CD4-positive, alpha-beta T cell treated with Interleukin-21 for 1 hour (primary cell): ENCODE results near the gene SFT2D3.

Experiments
- DNase-seq: peaks from one replicate; pipeline ENCODE4 v3.0.0-alpha.2; 2020

SFT2D3 gene

DNA sequence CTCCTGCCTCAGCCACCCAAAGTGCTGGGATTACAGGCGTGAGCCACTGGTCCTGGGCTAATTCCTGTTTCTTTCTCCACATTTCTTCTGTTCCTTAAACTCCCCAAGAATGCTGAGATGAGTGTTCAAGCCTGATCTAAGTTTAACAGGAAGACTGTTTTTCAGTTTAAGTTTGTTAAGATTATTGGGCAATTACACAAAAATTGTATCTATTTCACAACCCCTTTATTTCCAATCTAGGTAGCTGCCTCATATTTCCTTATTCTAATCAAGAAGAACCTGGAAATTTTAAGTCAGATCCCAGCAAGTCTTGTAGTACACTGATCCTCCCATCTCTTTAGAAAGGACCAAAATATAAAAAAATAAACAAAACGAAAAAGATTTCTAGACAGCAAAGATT, 11.7 kb downstream of the SFT2D3 start:
- no peak for DNase-seq

DNA sequence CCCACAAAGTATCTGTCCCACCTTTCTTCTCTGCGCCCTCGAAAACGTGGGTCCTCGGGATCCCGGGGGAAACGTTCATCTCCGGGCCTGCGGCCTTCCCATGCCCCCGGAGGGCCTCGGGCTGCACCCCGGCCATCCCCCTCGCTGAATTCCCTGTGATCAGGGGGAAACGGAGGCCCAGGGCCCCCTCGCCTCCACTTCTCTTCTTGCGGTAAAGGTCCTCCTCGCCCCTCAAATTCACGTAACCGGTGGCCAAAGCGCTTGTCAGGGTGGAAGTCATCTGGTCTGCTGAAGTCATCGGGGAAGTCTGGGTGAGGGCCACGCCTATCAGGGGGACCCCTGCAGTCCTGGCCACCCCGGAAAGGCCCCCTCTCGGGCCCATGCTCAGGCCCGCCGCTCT, 12.3 kb downstream of the SFT2D3 start:
- no peak for DNase-seq

- DNase-seq = no peak
Observed at GRCh38 chr2:127715778-127716449, 14.6 kb downstream of the SFT2D3 start.

GRCh38 chr2:127718271-127718670, 17.0 kb downstream of the SFT2D3 start:
- no peak for DNase-seq

DNA sequence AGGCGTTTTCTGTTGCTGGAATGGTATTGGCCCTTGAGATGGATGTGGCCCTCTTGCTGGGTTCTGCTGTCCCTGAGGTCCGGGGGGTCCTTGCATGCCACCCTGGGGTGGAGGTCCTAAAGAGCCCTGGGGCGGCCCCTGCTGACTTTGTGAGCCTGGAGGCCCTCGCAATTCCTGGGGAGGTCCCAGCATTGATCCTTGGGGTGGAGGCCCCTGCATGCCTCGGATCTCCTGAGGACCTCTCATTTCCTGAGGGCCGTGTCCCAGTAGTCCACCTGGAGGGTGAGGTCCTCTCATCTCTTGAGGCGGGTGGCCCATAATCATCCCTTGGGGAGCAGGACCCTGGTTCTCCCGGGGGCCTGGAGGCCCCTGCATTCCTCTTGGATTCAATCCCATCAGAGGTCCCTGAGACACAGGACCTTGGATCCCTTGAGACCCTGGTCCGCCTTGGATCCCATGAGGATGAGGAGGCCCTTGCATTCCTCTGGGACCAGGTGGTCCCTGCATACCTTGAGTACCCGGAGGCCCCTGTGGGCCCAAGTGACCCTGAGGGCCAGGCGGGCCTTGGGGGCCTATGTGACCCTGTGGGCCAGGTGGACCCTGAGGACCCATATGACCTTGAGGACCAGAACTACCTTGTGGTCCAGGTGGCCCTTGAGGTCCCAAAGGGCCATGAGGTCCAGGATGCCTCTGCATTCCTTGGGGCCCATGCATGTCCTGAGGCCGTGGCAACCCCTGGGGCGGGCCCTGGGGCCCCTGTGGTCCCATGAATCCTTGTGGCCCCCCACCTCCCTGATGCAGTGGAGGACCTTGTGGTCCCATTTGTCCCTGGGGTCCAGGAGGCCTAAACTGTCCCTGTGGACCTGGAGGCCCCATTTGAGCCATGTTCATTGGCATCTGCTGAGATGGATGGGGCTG, 18.3 kb downstream of the SFT2D3 start:
- DNase-seq = no peak

GRCh38 chr2:127721311-127721977, 20.1 kb downstream of the SFT2D3 start:
- no peak for DNase-seq

DNA sequence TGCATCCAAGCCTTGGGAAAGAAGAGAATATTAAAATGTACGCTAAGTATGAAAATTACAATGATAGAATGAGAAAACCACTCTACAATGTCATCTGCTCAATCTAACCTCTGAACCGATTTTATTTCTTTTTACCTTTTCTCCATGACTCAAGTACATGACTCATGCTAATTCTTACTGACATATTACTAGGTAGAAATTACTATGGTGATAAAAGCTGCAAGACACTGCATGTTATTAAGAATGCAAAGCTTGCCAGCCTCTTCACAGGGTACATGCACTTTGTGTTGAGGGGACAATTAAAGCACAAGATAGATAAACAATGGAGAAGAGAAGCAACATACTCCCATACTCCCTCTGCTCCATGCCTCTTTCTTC, 20.7 kb downstream of the SFT2D3 start:
- DNase-seq = no peak

DNA sequence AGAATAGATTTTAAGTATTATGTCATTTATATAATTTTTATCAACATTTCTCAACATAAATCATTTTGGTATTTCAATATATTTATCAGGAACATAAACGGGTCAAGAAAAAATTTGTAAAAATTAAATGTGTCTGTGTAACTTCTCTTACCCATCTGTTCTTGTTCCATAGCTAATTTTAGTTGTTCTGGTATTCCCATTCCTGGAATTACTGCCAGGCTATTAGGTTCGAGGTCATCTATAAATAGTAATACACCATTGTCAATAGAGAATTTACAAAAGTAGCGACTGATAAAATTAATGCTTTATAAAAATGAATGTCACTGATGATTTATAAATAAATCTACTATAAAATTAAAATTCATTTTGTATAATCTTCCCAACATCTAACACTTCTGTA, 21.5 kb downstream of the SFT2D3 start:
- no peak for DNase-seq

DNA sequence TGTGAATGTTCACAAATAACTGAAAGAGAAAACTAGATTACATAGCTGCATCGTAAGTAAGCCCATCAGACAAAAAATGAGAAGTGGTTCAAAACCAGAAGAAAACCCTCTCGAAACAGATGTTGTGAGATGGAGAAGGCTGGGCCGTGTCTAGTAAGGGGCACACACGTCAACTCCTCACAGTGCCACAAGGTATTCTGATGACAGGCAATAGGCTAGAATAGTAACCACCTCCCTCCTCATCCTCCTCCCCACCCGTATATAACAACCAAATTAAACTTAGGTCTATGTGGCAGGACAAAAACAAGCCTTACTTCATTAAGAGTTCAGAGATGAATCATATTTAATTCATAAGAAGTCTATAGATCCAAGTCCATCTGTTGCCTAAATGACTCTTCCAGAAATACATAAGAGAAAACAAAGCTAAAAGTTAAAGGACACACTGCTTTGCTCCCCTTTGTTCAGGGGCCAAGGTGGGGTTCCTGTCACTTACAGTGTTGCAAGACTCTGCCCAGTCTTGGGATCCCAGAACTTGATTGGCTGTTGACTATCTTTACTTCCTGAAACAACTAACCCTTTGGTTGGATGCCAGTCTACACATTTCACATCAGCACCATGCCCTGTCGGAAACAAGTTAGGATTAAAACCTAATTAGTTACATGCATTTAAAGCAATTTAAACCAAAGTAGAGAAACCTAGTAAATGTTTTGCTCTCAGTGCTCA, 25.0 kb downstream of the SFT2D3 start:
- no peak for DNase-seq

DNA sequence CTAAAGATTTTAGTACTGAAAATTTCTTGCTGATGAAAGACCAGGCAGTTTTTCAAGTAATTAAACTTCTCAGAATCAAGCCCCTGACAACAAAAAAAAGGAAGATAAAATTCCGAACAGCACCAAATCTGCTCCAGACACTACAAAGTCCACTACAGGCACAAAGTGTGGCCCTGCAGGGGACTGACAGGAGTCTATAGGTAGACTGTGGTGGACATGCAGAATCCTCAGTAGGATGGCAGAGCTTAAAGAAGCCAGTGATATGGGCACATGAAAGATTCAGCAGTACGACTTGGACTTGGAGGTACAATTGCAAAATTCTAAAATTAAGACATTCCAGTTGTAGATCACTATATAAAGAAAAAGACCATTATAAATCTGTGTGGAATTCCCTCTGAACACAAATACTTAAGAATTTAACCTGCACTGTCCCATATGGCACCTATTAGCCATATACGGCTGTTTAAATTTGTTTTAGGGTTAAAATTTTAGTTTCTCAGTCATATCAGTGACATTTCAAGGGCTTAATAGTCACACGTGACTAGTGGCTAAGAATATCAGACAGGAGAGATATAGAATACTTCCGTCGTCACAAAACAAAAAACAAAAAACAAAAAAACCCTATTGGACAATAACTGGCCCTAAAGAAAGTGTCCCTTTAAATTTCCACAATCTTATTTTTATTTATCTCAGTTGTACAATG, 32.0 kb downstream of the SFT2D3 start:
- no peak for DNase-seq

DNA sequence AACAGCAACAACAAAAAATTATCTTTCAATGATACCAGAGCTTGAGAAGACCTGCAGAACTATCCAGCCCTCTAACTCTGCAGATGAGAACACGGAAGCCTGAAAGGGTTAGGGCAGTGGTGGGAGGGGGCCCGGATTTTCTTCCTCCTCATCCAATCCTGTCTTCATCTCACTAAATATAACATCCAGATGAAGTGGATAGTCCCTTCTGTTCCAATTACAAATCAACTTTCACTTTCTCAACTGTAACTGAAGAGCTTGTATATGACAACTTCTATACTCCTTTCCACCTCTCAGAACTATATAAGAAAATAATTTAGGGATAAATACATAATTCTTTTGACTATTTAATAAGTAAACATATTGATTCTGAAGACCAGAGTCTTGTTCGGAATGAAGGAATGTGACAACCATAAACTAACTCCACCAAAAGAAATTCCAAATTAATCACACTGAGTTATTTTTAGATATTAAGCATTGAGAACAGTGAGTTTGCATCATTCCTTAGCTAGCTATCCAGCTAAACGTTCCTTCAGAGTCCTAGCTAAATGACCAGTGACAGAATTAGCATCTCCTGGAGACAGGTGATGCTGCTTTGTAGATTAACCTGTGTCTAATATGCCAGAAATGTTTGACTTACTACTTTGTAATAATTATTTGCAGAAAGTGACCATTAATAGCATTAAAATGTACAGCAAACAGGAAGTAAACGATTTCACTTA, 32.7 kb downstream of the SFT2D3 start:
- DNase-seq = no peak

- DNase-seq = no peak
Observed at GRCh38 chr2:127735044-127735443, 33.7 kb downstream of the SFT2D3 start.

DNA sequence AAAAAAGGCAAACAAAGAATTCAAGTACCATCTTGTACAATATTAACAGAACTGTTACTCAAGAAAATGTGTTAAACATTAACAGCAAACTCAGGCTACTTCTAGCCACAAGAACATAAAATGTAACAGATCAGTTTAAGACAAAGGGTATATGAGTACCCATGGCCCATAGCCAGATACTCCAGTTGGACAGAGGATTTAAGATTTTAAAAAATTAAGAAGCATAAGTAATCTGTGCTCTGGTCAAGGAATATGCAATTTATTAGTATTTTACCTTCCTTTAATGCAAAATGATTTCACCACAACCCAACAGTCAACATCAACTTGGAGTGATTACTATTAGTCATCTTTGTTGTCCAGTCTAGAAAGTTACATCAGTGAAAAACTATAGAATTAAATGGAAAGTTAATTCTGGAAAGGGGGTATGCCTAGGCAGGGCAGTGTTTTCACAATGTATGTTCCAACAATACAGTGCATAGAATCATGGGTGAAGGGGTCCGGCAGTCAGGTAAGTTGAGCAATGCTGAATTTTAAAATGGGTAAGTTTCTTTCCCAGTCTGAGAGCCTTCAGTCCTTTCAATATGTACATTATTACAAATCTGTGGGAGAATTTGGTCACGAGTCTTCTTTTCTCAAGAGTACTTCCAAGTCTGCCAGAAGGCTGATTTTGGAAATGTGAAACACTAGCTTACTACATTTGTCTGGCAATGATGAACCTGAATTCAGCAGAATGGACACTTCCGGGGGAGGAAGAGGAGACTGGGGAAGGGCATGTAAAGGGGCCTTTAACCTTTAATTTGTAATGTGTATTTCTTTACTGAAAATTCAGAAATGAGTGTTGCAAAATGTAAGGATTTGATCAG, 34.5 kb downstream of the SFT2D3 start:
- no peak for DNase-seq

GRCh38 chr2:127737892-127738291, 36.6 kb downstream of the SFT2D3 start:
- no peak for DNase-seq

GRCh38 chr2:127739800-127740199, 38.5 kb downstream of the SFT2D3 start:
- no peak for DNase-seq

- DNase-seq = no peak
Observed at GRCh38 chr2:127740665-127741288, 39.5 kb downstream of the SFT2D3 start.

DNA sequence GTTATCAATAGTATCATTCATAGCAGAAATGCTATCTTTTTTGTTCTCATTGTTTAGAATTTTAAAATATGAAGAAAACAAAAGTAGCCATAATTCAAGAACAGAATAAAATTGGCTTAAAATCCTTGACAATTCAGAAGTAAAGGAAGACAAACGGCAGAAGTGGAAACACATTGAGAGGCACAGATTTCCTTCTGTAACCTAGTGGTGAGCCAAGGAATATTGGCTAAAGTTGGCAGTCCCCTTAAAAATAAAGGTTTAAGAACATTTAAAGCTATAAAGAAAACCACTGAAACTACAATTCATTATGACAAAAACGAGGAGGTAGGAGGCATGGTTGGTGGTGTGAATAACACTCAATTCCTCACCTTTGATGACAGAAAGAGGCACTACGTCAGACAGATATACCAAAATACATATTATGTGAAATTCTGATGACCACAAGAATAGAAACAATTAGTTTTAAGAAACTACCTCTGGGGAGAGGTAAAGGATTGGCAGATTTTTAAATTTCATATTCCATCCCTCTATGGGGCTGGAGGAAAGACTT, 42.3 kb downstream of the SFT2D3 start:
- no peak for DNase-seq

DNA sequence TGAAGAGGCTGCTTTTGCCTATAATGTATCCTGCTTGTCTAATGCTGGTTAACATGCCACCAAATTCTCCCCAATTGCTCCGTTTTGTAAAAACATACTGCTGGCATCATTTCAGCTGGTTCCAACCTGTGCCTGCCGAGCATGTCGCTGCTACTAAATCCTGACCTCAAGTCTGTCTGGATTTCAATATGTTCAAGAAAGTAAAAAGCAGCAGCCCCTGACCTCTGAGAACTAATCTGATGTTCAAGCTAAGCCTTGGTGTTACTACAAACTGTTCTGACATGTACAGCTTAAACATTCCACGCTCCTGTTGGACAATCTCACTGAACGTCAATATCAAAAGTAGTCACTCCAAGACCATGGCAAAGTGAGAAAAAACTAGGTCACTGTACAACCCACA, 46.3 kb downstream of the SFT2D3 start:
- no peak for DNase-seq

DNA sequence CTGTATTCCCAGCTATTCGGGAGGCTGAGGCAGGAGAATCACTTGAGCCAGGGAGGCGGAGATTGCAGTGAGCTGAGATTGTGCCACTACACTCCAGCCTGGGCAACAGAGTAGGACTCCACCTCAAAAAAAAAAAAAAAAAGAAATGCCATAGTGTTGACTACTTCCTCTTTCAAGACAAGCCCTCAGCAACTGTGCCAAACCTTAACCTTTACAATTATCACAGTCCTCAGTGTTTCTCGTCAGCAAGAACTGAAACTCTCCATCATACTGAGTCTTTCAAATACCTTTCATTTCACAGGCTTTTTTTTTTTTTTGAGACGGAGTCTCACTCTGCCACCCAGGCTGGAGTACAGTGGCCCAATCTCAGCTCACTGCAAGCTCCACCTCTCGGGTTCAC, 48.2 kb downstream of the SFT2D3 start:
- DNase-seq = peak; percentile 8

DNA sequence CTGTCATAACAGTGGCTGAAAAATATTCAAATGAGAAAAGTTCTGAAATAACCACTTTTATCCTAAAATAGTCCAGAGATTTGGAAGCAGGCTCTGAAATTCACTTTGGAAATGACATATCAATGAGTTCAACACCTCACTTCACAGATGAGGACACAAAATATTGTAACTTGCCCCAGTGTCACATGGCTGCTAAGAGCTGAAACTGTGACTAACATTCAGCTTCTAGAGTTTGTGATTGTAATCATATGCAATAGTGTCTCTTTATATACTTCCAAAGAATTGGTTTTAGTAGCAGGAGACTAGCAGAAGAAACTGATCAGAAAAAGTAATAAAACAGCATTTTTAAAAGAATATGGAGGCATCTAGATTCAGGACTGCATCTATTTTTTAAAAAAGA, 52.1 kb downstream of the SFT2D3 start:
- DNase-seq = no peak
